ENCODE measurements around the gene SLC25A22.

Gene SLC25A22

GRCh38 chr11:742156-742546, 55.9 kb downstream of the SLC25A22 start:
- no peak overlapping the region for H3K4me3 ChIP-seq (ENCODE audit: low read length)
- no peak for DNase-seq (ENCODE audit: low read depth, low spot score)
